GOT3 (cell line): Measurements from ENCODE around the gene ZNF850.
A peak's percentile ranks its signal among the peaks of the same experiment; 100 is the strongest.
"Not testable (repeated sequence)": the region's sequence is repeated elsewhere in the genome, so short reads cannot be mapped to it uniquely, and the experiment has no call there.

Experiments used
- DNase-seq: peaks from one replicate; lab custom pipeline; 2025; ENCODE audit warnings: mixed read lengths; lab: John Stamatoyannopoulos, UW

ZNF850 gene

DNA sequence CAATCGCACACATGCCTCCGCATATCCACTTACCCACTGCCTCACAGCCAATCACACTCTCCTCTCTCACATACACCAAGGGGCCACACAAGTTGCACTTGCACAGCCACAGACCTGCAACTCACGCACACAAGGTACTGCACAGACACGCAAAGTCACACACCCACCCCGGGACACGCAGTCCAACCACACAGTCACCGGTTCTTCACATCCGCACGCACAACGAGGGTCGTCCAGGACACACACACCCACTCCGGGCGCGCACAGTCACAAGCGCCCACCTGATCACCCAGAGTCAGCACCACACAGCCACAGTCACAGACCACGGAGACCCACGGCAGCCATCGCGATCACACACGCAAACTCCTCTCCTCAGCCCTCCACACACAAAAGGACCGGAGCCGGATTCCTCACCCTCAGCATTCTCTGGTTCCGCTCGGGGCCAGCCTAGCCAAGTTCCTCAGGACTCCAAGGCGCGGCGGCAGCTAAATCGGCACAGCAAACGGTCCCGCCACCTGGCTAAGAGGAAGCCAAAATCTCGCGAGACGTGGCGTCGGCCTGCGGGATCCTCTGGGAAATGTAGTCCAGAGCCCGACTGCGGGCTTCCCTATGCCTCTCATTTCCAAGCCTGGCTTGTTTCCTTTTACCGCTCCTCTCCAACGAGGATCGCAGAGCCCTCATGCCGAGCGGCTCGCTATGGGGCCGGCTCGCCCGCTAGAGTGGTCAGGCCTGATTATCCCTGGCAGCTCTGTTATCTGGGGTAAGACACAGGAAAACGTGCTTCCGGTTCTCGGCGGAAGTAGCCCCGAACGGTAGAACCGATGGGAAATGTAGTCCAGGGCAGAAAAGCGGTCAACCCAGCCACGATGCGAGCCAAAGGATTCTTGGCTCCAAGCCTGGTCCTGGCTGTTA, at the start of gene ZNF850:
ZNF850 (minus strand) TSS at position 497 of the 912 bp plus-strand sequence. CDS start 10,201 bp downstream, outside the sequence.
- DNase-seq = peak; percentile 70

- no peak for DNase-seq
Observed at GRCh38 chr19:36821758-36822157, 49.2 kb upstream of the ZNF850 start.

DNA sequence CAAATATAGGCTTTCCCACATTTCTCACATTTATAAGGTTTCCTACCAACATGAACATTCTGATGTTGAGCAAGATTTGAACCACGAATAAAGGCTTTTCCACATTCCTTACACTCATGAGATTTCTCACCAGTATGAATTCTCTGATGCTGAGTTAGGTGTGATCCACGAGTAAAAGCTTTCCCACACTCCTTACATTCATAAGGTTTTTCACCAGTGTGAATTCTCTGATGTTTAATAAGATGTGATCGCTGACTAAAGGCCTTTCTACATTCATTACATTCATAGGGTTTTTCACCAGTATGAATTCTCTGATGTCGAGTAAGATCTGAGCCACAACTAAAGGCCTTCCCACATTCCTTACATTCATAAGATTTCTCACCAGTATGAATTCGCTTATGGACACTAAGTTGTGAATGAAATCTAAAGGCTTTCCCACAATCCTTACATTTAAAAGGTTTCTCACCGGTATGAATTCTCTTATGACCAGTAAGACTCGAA, 46.6 kb upstream of the ZNF850 start:
- no peak for DNase-seq

DNA sequence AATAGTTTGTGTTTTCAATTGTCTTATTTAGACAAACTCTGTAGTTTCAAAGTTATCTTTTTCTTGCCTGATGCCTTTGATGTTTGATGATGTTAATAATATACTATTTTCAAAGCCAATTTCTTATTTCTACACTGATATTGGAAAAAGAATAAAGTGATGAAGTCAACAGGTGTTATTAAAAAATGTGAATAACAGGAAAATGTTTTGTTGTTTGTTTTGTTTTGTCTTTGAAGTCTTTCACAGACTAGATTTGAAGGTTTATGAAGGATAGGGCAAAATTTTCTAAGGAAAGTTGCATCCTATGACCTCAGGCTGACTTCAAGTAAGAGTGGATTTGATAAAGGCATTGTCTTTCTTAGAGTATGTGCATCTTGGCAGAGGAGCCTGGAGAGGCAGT, 34.4 kb upstream of the ZNF850 start:
- DNase-seq = no peak

GRCh38 chr19:36805364-36805763, 32.8 kb upstream of the ZNF850 start:
- no peak for DNase-seq

- DNase-seq = no peak
Observed at GRCh38 chr19:36797786-36798108, 25.1 kb upstream of the ZNF850 start.

- no peak for DNase-seq
Observed at GRCh38 chr19:36796714-36796992, 24.0 kb upstream of the ZNF850 start.

DNA sequence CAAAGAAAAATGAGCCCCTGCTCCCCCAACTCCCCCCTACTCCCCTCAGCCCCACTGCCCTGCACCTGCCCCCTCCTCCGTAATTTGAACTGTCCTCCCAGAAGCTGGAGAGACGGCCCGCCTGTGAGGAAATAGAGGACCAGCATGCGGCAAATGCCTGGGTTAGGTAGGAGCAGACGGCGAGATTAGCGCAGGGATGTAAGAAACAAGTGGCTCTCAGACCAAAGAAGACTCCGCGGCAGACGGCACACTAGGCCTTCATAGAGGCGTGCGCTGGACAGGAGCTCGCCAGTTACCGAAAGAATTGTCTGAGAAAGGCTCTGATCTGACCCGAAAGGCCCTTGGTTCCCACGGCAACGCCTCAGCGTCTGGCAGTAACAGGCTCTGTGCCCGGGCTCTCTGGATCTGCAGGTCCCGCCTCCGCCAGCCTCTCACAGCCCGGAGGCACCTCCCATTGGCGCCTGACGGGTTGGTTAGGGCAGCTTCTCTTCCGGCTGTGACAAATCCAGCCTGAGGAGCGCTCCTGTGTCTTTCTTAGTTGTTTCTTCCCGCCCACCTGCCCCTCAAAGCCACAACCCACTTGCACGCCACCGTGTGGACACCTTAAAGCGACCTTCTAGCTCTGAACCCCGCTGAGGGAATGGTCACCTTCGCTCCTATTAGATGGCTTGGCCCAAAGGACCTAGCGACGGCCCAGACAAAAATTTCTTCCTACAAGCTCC, 19.0 kb upstream of the ZNF850 start:
- DNase-seq = not testable (repeated sequence)

DNA sequence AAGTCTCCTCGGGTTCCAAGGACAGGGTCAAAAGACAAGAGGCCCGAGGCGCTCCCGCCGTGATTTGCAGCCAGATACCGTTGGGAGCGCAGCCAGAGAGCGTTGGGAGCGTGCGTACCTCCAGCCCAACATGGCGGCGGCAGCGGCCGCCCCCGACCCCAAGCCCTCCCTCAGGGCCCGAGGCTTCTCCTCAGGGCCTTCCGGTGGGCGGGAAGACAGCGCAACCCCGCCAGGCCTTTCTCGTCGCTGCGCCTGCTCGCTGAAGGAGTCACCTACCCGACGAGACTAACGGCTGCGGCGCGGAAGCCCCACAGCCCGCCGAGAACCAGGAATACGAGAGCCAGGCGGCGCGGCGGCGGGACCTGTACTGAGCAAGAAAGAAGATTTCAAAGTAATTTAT, 3.2 kb upstream of the ZNF850 start:
- no peak for DNase-seq

- no peak for DNase-seq
Observed at GRCh38 chr19:36773223-36773579, 594 bp upstream of the ZNF850 start.

DNA sequence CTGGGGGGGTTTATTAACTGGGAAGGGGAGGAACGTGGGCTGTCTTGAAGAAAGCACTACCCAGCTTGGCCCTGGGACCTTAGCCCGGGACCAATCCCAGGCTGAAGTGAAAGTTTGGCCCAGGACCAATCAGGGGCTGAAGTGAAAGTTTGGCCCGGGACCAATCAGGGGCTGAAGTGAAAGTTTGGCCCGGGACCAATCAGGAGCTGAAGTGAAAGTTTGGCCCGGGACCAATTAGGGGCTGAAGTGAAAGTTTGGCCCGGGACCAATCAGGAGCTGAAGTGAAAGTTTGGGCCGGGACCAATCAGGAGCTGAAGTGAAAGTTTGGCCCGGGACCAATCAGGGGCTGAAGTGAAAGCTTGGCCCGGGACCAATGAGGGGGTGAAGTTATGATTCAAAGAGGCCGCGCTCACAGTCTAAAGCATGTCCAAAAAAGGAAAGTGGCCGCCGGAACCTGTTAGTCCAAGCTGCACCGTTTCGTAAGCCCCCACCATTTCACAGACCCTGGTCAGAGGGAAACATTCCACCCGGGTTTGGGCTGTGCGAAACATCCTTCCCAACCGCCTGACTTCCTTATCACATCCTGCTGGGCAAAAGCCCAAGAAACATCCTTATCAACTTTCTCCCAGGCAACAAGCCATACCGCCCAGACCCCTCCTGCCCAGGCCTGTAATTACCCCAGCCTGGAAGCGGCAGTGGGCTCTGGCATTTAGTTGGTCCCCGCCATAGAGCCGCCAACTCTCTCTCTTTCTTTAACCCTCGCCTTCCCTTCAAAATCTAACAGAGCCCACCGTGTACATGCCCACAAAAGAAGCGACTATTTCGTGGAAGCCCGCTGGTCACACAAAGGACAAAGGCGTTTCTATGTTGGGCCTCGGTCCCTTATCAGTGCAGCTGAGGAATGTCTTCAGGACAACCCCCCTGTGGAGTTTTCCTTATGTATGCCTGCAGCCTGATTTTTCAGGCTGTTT, 1.1 kb downstream of the ZNF850 start:
- DNase-seq = no peak

DNA sequence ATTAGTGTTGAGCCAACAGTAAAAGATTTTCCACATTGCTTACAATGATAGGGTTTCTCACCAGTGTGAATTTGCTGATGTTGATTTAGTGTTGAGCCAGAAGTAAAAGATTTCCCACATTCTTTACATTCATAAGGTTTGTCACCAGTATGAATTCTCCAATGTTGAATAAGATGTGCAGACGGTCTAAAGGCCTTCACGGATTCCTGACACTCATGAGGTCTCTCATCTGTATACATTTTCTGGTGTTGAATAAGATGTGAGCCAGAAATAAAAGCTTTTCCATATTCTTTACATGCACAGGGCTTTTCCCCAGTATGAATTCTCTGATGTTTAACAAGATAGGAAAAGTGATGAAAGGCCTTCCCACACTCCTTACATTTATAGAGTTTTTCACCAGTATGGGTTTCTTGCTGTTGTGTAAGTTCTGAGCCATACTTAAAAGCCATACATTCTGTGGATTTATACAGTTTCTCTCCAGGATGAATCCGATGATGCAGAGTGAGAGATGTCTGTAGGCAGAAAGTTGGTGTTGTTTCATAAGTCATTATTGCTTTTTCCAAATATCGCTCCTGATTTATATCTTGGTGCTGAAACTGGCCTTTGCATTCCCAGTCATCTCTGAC, 22.4 kb downstream of the ZNF850 start:
- DNase-seq = no peak

GRCh38 chr19:36749613-36750012, 23.0 kb downstream of the ZNF850 start:
- not testable (repeated sequence) for DNase-seq

GRCh38 chr19:36748431-36749275, 24.0 kb downstream of the ZNF850 start:
- no peak for DNase-seq

DNA sequence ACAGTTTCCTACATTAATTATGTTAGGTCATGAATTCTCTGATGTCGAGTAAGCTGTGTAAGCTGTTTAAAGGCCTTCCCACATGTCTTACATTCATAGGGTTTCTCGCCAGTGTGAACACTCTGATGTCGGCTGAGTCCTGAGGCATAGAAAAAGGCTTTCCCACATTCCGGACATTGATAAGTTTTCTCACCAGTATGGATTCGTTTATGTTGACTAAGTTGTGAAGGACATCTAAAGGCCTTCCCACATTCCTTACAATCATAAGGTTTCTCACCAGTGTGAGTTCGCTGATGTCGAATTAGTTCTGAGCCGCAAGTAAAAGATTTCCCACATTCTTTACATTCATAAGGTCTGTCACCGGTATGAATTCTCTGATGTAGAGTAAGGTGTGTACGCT, 24.9 kb downstream of the ZNF850 start:
- DNase-seq = no peak

DNA sequence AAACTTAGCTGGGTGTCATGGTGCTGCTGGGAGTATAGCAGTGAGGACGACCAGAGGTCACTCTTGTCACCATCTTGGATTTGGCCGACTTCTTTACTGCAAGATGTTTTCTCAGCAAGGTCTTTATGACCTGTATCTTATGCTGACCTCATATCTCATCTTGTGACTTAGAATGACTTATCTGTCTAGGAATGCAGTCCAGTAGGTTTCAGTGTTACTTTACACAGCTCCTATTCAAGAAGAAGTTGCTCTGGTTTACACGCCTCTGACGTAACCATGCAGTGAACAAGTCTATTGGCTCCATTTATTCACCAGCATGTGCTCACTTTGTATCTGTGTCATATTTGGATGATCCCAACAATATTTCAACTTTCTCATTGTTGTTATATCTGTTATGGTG, 26.7 kb downstream of the ZNF850 start:
- DNase-seq = no peak

GRCh38 chr19:36736166-36736565, 36.4 kb downstream of the ZNF850 start:
- DNase-seq = not testable (repeated sequence)

DNA sequence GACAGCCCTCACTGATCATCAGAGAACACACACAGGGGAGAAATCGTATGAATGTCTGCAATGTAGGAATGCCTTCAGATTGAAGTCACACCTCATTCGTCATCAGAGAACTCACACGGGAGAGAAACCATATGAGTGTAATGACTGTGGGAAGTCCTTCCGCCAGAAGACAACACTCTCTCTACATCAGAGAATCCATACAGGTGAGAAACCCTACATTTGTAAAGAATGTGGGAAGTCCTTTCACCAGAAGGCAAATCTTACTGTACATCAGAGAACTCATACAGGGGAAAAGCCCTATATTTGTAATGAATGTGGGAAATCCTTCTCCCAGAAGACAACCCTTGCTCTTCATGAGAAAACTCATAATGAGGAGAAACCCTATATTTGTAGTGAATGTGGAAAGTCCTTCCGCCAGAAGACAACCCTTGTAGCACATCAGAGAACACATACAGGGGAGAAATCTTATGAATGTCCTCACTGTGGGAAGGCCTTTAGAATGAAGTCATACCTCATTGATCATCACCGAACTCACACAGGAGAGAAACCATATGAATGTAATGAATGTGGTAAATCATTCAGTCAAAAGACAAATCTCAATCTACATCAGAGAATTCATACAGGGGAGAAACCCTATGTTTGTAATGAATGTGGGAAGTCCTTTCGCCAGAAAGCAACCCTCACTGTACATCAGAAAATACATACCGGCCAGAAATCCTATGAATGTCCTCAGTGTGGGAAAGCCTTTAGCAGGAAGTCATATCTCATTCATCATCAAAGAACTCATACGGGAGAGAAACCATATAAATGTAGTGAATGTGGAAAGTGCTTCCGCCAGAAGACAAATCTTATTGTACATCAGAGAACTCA, 52.7 kb downstream of the ZNF850 start:
- DNase-seq = no peak

DNA sequence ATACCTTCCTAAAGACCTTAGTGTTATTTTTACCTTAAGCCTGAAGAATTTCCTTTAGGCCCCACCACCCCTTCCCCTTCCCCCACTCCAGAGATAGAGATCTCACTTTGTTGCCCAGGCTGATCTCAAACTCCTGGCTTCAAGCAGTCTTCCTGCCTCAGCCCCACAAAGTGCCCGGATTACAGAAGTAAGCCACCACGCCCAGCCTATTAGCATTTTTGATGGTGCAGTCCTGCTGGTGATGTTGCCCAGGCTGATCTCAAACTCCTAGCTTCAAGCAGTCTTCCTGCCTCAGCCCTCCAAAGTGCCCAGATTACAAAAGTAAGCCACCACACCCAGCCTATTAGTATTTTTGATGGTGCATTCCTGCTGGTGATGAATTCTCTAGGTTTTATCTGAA, 63.2 kb downstream of the ZNF850 start:
- no peak for DNase-seq

DNA sequence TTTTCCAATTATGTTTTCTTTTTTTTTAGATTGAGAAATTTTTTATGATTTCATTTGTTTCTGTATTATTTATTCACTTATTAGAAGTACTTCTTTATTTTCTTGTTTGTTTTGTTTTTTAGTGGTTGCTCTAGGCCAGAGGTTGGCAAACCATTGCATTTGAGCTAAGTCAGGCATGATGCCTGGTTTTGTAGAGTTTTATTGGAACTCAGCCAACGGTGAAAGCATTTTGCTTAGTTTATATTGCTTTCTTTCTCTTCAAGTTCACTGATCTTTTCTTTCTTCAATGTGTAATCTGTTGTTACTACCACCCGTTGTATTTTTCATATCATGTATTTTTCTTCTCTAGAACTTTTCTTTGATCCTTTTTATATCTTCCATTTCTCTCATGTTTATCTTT, 65.5 kb downstream of the ZNF850 start:
- DNase-seq = no peak
